ENCODE data around the gene RASA4B. TPM values are rescaled to one million over a fixed set of nuclear protein-coding genes. Genes with fewer than 3 reads are reported as not detected.
A peak's percentile ranks its signal among the peaks of the same experiment; 100 is the strongest.
"Not testable (repeated sequence)": the region's sequence is repeated elsewhere in the genome, so short reads cannot be mapped to it uniquely, and the experiment has no call there.

RASA4B gene
- total RNA-seq = 30.0 TPM
- long read RNA-seq, partial matches to known transcripts = 5 of 23 reads
- long read RNA-seq, other reads (novel, unspliced or antisense) = 15 of 23 reads

GRCh38 chr7:102517550-102518147 is at the start of gene RASA4B:
Gene RASA4B, minus strand, starts transcription at chr7:102517777. Its CDS starts 67 bp downstream, at chr7:102517710.
- H3K36me3 ChIP-seq; intact Hi-C loops (cut with DNase I); H3K27ac ChIP-seq; H3K27me3 ChIP-seq; H3K4me1 ChIP-seq; H3K9me3 ChIP-seq; H3K4me3 ChIP-seq: not testable (repeated sequence)
- DNase-seq = peak; percentile 63
- ATAC-seq = peak; percentile 95

- intact Hi-C loops (cut with DNase I); H3K27ac ChIP-seq; H3K4me3 ChIP-seq; H3K4me1 ChIP-seq; H3K9me3 ChIP-seq; DNase-seq; H3K27me3 ChIP-seq; H3K36me3 ChIP-seq: not testable (repeated sequence)
- peak; percentile 50 for ATAC-seq
These were observed 33.3 kb upstream of the RASA4B start, which contains the start of gene SPDYE2 for GRCh38 chr7:102550808-102551422. Gene SPDYE2, plus strand, starts transcription at chr7:102551226. Its CDS starts 2,030 bp downstream, at chr7:102553256.

GRCh38 chr7:102546353-102546752 is 28.8 kb upstream of the RASA4B start:
- H3K27me3 ChIP-seq; H3K4me1 ChIP-seq; H3K4me3 ChIP-seq; H3K9me3 ChIP-seq; DNase-seq; intact Hi-C loops (cut with DNase I); ATAC-seq; H3K36me3 ChIP-seq; H3K27ac ChIP-seq: not testable (repeated sequence)

GRCh38 chr7:102545288-102545687 is 27.7 kb upstream of the RASA4B start:
- intact Hi-C loops (cut with DNase I) = not testable (repeated sequence)

GRCh38 chr7:102544372-102544771 is 26.8 kb upstream of the RASA4B start:
- intact Hi-C loops (cut with DNase I); H3K27ac ChIP-seq; H3K36me3 ChIP-seq; H3K4me3 ChIP-seq; DNase-seq; H3K4me1 ChIP-seq; H3K9me3 ChIP-seq; H3K27me3 ChIP-seq; ATAC-seq: not testable (repeated sequence)

More at GRCh38 chr7:102545288-102545687, 27.7 kb upstream of the RASA4B start:
- H3K27me3 ChIP-seq, H3K4me3 ChIP-seq, H3K9me3 ChIP-seq, ATAC-seq, H3K27ac ChIP-seq, H3K36me3 ChIP-seq, H3K4me1 ChIP-seq, DNase-seq: not testable (repeated sequence)

- ATAC-seq = peak; percentile 31
- H3K4me1 ChIP-seq = not testable (repeated sequence)
These were observed 26.0 kb upstream of the RASA4B start, which contains the start of gene UPK3BL2 for GRCh38 chr7:102543596-102543995. Gene UPK3BL2, minus strand, starts transcription at chr7:102543696. Its CDS starts 60 bp downstream, at chr7:102543636.

GRCh38 chr7:102542771-102543170 is 25.2 kb upstream of the RASA4B start:
- ATAC-seq; H3K9me3 ChIP-seq; intact Hi-C loops (cut with DNase I); H3K4me3 ChIP-seq; DNase-seq; H3K4me1 ChIP-seq; H3K36me3 ChIP-seq; H3K27ac ChIP-seq; H3K27me3 ChIP-seq: not testable (repeated sequence)

More at GRCh38 chr7:102543596-102543995, 26.0 kb upstream of the RASA4B start, which contains the start of gene UPK3BL2:
- H3K27ac ChIP-seq; intact Hi-C loops (cut with DNase I); DNase-seq; H3K9me3 ChIP-seq; H3K27me3 ChIP-seq; H3K36me3 ChIP-seq; H3K4me3 ChIP-seq: not testable (repeated sequence)

- H3K27me3 ChIP-seq; H3K9me3 ChIP-seq; H3K36me3 ChIP-seq; intact Hi-C loops (cut with DNase I); H3K4me1 ChIP-seq; H3K27ac ChIP-seq; DNase-seq; H3K4me3 ChIP-seq: not testable (repeated sequence)
- peak; percentile 0 for ATAC-seq
These were observed 24.5 kb upstream of the RASA4B start for GRCh38 chr7:102542083-102542482.

GRCh38 chr7:102540604-102541003 is 23.0 kb upstream of the RASA4B start:
- ATAC-seq; H3K9me3 ChIP-seq; H3K27me3 ChIP-seq; H3K27ac ChIP-seq; H3K4me1 ChIP-seq; H3K4me3 ChIP-seq; intact Hi-C loops (cut with DNase I); H3K36me3 ChIP-seq: not testable (repeated sequence)
- DNase-seq = peak; percentile 58

GRCh38 chr7:102535062-102535615 is 17.6 kb upstream of the RASA4B start:
- ATAC-seq; intact Hi-C loops (cut with DNase I); H3K9me3 ChIP-seq; H3K36me3 ChIP-seq; H3K27me3 ChIP-seq; DNase-seq; H3K4me1 ChIP-seq; H3K4me3 ChIP-seq; H3K27ac ChIP-seq: not testable (repeated sequence)

GRCh38 chr7:102532127-102532526 is 14.6 kb upstream of the RASA4B start:
- H3K9me3 ChIP-seq; H3K4me1 ChIP-seq; H3K27me3 ChIP-seq; H3K36me3 ChIP-seq; H3K27ac ChIP-seq; DNase-seq; H3K4me3 ChIP-seq; intact Hi-C loops (cut with DNase I): not testable (repeated sequence)
- peak; percentile 14 for ATAC-seq

- H3K4me1 ChIP-seq; H3K4me3 ChIP-seq; H3K9me3 ChIP-seq; H3K36me3 ChIP-seq; intact Hi-C loops (cut with DNase I); H3K27ac ChIP-seq; H3K27me3 ChIP-seq: not testable (repeated sequence)
- ATAC-seq = peak; percentile 43
- peak; percentile 68 for DNase-seq
These were observed 14.0 kb upstream of the RASA4B start for GRCh38 chr7:102531583-102531982.

GRCh38 chr7:102527822-102528793 is 10.5 kb upstream of the RASA4B start:
- H3K4me1 ChIP-seq; H3K36me3 ChIP-seq; intact Hi-C loops (cut with DNase I); H3K27ac ChIP-seq; H3K9me3 ChIP-seq; H3K4me3 ChIP-seq; H3K27me3 ChIP-seq: not testable (repeated sequence)
- peak; percentile 4 for ATAC-seq
- peak; percentile 51 for DNase-seq
